ENCODE data around the gene TMEM82. TPM values are rescaled to one million over a fixed set of nuclear protein-coding genes. Genes with fewer than 3 reads are reported as not detected.

TMEM82 gene
- polyA plus RNA-seq, 5 donors, result 0.06 to 0.16 (median 0.16) TPM; not detected in 2

DNA sequence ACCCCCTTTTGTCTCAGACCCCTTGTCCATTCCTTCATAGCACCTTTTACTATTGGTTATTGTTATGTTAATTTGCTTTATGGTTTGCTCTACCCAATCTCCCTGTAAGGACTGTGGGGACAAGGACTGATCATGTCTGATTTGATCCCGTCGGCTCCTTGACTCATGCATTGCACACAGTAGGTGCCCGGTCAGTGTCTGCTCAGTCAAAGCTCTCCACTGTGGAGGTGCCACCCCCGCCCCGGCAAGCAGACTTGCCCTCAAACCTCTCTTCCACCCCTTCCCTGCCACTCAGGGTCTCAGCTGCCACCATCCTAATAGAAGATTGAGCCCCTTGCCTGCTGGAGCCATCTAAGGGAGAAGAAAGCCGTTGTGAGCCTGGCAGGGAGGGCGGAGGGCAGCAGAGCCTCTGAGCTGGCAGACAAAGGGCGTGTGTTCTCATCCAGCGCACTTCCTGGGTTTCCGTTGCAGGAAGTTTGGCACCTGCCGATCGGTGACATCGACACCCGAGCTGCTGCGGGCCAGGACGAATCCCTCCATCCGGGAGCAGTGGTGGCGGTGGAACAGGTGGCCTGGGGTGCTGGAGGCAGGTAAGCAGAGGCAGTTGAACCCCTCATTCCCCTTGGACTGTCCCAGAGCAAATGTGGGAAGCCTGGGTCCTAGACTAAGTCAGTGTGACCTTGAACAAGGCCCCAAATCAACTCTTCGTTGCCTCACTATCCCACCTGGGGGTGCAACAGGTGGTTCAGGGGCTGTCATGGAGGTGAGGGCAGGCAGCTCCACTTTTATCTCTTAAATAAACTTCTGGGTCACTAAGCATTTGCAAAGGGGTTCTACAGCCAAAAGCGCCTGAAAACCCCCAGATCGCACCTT is 14.1 kb downstream of the TMEM82 start:
- DNase-seq, result no peak

DNA sequence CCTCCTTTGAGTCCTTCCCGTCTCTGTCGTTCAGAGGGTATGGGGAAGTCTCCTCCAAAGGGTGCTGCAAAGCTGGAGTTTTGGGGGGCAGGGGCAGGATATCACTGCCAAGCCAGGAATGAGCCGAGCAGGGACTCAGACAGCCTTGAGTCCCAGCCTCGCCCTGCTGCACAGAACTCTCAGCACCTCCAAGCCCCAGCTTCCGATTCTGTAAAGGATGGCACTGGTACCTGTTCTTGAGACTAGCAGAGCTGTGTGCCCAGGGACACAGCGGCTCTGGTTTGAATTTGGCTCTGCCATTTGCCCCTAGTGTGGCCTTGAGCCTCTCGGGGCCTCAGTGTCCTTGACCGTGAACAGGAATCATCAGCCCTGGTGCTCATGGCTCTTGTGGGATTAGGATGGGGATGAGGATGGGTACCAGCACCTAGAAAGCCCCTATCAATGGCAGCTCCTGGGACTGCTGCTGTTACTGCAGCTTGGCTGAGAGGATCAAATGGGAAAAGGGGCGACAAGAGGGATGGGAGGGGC is 14.8 kb downstream of the TMEM82 start:
- no peak for DNase-seq

DNA sequence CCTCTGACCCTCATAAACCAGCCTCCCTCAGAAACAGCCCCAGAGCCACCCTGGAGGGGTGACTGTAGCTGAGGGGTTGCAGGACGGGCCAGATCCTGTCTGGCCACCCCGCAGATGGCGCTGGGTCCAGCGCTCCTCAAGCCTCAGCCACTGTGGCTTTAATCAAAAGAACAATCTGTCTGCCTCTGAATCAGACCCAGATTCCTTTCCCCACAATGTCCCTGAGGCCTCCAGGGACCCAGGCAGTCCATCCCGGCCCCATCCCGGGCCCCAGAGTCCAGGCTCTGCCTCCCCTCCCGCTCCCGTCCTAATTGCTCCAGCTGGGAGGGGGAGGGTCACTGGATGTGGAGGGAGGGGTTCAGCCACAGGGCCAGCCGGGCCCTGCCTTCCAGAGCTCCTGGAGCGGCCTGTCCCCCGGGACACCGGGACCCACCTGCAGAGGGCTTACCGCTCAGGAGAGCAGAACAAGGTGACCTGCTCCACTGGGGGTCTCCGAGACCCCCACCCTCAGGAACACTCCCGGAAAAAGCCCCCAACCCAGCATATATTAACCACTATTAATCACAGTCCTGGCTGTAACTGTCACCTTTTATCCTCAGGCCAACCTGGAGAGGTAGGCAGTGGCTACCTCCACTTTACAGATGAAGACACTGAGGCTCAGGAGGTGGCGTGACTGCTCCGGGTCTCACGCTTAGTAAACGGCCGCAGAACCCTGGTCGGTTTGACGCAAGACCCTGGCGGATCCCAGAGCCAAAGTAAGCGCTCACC is 15.5 kb downstream of the TMEM82 start:
- DNase-seq, result no peak

DNA sequence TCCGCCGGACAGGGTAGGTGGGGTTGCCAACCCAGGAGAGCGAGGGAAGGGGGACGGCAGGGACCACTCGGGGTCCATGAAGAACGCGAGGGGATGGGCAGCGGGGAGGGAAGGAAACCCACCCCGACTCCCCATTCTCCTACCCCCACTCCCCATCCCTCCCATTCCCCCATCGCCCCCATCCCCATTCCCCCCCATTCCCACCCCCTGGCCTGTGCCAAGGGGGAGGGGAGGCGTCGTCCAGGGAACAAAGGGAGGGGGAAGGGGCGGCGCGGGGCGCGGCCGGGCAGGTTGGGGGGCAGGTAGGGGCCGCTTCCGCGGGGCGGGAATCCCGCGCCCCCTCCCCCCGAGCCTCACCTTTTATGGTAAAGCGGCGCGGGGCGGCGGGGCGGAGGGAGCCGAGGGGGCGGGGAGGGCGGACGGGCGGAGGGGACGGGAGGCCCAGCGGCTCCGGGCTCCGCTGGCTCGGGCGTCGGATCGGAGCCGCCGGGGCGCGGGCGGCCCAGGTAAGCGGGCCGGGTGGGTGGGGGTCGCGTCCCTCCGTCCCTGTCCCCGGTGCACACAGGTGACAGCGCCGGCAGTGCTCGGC is 16.1 kb downstream of the TMEM82 start, which contains the start of gene FBLIM1:
Gene FBLIM1 (plus strand): TSS at position 453 of the 589 bp plus-strand sequence. CDS start 6,189 bp downstream, outside the sequence.
- DNase-seq, result no peak

DNA sequence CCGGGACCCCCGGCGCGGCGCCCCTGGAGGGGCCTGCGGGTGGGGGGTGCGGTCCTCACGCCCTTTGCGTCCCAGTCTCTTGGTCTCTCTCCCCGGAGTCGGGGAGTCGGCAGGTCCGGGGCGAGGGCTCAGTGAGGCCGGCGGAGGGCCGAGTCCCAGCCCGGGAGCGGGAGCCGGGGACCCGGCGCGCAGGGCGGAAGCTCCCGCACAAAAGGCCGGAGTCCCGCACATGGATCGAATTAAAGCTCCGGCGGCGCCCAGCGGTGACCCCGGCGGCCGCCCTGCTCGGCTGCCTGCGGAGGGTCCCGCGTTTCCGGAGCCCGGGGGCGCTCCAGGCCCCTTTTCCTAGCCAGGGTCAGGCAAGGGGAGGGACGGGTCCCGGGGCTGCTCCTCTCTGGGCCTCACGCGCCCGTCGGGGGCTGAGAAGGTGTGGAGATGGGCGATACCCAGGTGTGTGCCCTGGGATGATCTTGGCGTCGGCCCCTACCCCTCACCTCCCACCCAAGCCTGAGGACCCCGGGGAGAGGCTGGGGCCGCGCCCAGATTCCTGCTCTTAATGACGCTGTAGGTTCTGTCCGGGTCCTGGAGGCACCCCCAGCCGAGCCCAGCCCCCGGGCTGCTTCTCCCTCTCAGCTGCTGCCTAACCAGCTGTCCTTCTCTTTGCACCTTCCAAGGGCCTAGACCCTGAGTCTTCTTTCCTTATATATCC is 16.8 kb downstream of the TMEM82 start:
- DNase-seq, result no peak

DNA sequence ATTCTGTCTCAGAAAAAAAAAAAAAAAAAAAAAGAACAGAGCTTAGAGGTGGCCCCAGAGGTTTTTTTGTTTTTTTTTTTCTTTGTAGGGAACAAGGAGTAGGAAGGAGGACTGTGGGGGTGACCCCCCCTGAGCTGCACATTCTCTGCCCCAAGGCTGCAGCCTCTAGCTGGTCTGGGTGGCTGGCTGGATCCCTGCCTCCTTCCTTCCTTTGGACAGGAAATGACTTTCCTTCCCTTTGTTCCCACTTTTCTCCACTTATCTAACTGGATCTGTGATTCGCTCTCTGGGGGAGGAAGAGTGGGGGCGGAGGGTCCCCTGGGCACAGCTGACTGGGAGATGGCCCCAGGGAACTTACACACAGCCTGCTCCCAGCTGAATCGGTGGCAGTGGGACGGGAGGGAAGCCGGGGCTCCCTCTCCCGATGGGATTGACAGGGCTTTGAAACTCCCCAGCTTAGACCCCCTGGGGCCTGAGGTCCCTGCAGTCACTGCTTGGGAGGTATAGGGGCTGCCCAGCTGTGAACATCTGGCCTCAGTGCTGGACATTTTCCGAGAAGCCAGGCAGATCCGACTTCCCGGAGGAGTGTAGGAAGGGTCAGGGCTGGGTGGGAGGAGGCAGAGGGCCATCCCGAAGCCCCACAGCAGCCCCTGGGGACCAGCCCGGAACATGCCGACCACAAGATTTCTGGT is 18.4 kb downstream of the TMEM82 start:
- peak; percentile 93 to 94 for DNase-seq

DNA sequence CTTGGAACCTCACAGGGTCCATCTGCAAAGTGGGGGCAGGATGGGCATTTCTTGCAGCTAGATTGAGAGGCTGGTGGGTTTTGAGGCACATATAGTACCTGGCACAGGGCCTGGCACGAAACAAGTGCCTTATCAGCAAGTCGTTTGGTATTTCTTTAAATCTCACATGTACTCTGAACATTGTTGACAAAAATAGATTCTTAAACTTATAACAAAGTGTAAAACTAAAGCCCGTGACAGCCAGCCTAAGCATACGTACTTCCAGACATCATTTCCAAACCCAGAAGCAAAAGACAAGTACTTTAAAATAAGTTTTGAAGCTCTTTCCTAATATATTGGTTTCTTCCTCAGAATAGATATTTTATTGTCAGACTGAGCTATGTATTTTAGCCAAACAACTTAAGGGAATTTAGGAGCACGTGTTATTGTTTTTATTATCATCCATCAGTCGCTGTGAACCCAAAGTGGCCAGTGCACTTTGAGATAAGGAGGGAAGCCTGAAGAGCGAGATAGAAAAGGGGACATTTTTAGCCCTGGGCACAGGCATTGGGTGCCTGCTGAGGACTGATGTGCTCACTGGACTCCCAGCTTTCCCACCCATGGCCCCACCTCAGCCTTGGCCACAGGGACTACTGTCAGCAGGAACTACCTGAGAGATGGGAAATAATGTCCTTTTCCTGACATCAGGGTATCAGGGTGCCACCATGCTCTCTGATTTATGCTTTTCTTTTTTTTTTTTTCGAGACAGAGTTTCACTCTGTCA is 19.2 kb downstream of the TMEM82 start:
- peak in 1 of 2 donors; percentile 38 for DNase-seq

DNA sequence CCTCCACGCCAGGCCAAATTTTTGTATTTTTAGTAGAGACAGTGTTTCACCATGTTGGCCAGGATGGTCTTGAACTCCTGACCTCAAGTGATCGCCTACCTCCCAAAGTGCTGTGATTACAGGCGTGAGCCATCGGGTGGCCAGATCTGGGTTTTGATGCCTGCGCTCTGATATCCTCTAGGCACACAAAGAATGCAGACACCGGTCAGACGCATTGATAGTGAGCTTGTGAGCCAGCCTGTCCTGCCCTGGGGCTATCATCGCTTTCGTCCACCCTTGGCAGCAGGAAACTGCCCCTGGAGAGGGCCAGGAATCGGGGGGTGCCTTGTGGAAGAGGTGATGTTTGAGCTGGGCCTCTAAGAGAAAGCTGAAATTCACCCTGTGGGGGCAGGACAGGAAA is 20.2 kb downstream of the TMEM82 start:
- DNase-seq, result no peak

DNA sequence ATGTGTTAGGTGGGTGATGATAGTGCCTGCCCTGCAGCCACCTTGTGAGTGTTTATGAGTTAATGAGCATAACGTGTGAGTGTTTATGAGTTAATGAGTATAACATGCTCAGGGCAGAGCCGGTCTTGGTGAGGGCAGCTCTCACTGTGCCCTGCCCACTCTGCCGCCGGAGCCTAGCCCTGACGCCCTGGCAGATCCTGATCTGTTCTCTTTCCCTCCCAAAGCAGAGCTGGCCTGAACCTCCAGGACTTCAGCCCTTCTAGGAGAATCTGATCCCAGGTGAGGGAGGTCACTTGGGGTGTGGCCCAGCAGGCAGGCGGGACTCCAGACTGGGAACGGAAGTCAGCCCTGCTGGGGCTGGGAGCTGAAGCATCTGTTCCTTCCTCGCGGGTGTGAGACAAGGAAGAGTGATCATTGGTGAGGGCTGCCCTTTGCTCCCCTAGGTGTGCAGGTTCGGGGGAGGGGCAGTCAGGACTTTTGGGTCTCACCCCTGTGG is 22.0 kb downstream of the TMEM82 start:
- no peak for DNase-seq

DNA sequence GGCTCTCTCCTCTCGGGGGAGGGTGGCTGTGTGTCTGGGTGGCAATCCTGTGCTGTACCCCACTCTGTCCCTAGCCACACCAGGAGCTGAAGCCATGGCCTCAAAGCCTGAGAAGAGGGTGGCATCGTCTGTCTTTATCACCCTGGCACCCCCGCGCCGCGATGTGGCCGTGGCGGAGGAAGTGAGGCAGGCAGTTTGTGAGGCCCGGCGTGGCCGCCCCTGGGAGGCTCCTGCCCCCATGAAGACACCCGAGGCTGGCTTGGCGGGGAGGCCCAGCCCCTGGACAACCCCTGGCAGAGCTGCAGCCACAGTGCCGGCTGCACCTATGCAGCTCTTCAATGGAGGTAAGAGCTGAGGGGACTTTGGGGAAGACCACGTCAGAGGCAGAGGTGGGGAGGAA is 22.6 kb downstream of the TMEM82 start:
- DNase-seq, result no peak

DNA sequence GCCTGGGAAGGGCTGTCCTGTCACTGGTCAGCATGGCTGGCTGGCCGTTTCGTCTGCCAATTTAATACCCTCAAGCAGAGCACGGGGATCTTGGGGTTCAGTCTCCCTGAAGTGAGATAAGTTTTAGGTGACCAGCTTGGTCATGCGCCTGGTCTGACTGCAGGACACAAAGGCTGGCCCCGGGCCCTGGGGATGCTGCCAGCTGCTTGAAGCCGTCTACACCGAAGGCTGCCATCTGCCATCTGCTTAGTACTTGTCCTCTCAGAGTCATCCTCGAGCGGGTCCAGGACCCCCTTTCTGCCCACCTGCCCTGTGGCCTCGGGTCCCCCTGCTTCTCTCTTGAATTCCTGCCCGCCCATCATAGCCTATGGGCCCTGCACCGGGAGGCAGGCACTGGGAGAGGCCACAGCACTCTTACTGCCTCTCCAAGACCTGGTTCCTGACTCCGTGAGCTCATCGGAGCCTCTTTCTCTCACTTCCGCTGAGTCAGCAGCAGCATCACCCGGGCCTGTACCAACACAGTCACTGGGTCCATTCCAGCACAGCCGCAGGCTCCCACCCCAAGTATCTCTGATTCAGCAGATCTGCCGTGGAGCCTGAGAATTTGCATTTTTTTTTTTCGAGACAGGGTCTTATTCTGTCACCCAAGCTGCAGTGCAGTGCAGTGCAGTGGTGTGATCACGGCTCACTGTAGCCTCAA is 23.3 kb downstream of the TMEM82 start:
- DNase-seq, result no peak

DNA sequence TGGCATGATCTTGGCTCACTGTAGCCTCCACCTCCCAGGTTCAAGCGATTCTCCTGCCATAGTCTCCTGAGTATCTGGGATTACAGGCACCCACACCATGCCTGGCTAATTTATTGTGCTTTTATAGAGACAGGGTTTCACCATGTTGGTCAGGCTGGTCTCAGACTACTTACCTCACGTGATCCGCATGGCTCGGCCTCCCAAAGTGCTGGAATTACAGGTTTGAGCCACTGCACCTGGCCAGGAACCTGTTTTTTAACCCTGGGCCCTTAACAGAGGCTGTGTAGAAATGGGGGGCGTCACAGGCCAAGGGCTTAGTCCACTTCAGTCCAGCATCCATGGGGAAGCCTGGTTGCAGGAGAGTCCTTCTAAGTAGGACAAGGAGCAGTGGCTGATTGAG is 25.6 kb downstream of the TMEM82 start:
- DNase-seq, result no peak

DNA sequence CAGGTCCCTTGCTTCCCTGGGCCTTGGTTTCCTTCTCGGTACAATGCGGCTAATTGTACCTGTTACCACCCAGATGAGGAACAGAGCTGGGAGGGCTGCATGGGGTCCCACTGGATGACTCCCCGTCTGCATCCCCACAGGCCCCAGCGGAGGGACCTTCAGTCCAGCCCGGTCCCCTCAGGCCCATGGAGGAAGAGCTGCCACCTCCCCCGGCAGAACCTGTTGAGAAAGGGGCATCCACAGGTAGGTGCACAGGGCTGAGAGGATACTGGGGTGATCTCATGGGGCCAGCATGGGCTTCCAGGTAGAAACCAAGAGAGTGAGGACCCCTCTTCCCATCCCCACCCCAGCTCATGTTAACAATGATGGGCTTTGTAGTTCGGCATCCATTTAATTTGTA is 26.1 kb downstream of the TMEM82 start:
- no peak for DNase-seq

DNA sequence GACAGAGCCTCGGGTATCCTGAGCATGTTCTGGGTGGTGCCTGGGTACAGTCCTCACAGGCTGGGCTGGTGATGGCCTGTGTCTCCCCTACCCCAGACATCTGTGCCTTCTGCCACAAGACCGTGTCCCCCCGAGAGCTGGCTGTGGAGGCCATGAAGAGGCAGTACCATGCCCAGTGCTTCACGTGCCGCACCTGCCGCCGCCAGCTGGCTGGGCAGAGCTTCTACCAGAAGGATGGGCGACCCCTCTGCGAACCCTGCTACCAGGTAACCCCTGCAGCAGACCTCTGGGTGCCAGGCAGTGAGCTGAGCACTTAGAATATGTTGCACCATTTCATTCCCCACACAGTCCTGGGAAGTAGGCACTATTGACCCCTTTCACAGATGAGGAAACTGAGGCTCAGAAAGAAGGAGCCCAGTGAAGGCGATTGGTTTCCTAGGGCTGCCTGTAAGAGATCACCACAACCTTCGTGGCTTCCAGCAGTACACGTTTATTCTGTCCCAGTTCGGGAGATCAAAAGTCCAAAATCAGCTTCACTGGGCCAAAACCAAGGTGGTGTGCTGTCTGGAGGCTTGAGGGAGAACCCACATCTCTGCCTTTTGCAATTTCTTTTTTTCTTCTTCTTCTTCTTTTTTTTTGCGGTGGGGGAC is 28.1 kb downstream of the TMEM82 start:
- no peak for DNase-seq

DNA sequence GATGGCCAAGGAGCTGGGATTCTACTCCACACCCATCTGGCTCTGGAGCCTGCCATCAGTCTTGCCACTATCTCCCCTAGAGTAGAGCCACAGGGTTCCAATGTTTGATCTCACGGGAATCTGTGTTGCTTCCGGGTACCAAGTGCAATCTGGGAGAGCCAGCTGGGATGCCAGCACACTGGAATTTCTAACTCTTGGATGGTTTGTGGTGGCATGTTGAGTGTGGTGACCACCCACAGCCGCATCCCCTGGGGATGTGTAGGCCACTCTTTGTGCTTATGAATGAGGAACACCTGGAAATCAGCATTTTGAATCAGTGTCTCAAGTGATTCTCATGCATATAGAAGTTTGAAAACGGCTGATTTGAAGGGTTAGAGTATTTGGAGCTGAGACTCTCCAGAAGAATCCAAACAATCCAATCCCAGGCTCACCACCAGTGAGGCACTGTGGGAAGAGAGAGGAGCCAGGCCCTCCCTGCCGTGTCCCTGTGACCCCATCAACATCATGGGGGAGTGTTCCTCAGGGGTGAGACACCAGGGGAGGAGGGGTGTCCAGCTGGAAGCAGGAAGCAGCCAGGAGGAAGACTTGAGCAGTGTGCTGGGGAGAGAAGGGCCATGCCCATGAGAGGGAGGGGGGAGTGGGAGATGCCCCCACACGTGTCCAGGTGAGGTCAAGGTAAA is 29.7 kb downstream of the TMEM82 start:
- DNase-seq, result no peak

DNA sequence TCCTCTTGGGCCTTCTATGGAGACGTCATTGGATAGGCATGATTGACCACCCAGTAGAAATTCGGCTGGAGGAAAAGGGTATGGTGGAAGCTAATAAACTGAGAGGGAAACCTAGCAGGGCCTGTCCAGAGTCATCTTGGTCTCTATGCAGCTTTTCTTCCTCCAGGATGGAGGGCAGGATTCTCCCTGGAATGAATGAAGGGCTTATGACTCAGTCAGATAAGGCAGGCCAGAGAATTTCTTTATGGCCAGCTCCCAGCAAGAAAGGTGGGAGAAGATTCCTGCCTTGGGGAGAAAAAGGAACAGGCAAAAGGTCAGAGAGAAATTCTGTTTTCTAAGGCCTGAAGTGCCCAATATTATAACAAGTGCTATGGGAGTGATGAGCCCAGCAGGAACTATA is 33.4 kb downstream of the TMEM82 start:
- no peak for DNase-seq

DNA sequence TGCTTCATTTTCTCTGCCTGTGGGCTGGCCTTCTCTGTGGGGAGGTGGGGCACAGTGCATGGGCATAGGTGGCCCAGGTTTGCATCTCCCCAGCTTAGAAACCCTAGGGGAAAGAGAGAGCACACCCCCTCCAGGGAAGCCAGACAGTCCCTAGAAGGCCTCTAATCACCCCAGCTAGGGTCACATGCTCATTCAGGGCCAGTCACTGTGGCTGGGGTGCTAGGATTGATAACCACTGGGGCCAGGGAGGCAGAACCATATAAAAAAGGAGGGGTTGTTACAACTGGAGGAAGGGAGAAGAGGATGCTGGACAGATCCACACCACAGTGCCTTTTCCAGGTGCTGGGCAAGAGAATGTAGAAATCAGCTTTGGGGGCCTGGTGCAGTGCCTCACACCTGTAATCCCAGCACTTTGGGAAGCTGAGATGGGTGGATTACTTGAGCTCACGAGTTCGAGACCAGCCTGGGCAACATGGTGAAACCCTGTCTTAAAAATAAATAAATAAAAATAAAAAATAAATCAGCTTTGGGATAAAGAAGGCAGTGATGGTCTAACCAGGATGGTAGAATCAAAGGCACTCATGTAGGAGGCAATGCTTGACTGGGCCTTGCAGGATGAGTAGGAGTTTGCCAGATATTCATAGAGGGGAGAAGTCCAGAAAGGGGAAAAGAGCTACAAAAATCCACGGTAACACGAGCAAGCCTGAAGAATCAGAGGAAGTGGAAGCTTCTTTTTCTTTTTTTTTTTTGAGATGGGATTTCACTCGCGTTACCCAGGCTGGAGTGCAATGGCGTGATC is 35.8 kb downstream of the TMEM82 start:
- DNase-seq, result no peak

Measured in right lung (tissue), 5 donors.